GM12878 (cell line): ENCODE measurements around the gene PNMA1. TPM values are rescaled to one million over a fixed set of nuclear protein-coding genes. Genes with fewer than 3 reads are reported as not detected.

ENCODE experiments used
- ATF7 ChIP-seq: fragments of 450-650 bp; IDR thresholded peaks from 2 replicates; pipeline ENCODE4 v1.6.1; 2016; ENCODE audit warnings: low read depth, mild to moderate bottlenecking
- BRCA1 ChIP-seq: IDR thresholded peaks from 2 replicates; pipeline ENCODE4 v1.6.1; 2011; ENCODE audit warnings: low read depth, low read length, improper control_type of control experiment
- ESRRA ChIP-seq: IDR thresholded peaks from 2 replicates; pipeline ENCODE4 v1.6.1; 2012; ENCODE audit warnings: mild to moderate bottlenecking, low read length, improper control_type of control experiment
- ETV6 ChIP-seq, 2 experiments: fragments of 450-650 bp in 1 of 2; IDR thresholded peaks in 1 of 2; conservative IDR thresholded peaks in 1 of 2; 2 replicates each; pipeline ENCODE4 v1.6.1; 2014; ENCODE audit warnings: antibody characterized with exemption in 1 of 2, borderline replicate concordance in 1 of 2, low read depth in 1 of 2, mild to moderate bottlenecking in 1 of 2, moderate library complexity in 1 of 2
- KDM1A ChIP-seq: fragments of 200-600 bp; sonication (generic); IDR thresholded peaks from 2 replicates; pipeline ENCODE4 v1.6.1; 2016; ENCODE audit warnings: borderline replicate concordance
- RAD51 ChIP-seq: fragments of 450-650 bp; IDR thresholded peaks from 2 replicates; pipeline ENCODE4 v1.6.1; 2016; ENCODE audit warnings: moderate library complexity, mild to moderate bottlenecking, inconsistent platforms
- RB1 ChIP-seq: fragments of 450-650 bp; formaldehyde crosslinking; IDR thresholded peaks from 2 replicates; pipeline ENCODE4 v1.6.1; 2017; ENCODE audit warnings: mild to moderate bottlenecking, borderline replicate concordance
- ZZZ3 ChIP-seq: IDR thresholded peaks from 2 replicates; pipeline ENCODE4 v1.6.1; 2011; ENCODE audit warnings: low read depth; ENCODE audit not compliant: control insufficient read depth, insufficient read length
- polyA plus RNA-seq, 11 experiments: library from polyadenylated mRNA; depleted of rRNA in 4 of 11; unstranded in 6 of 11; stranded (reverse) in 5 of 11; fragments of >200 nt; fragmentation: Nextera tagmentation in 4 of 11; fragmentation: Illumina TruSeq in 1 of 11; extraction: Ambion mirVana in 4 of 11; extraction: Trizol in 1 of 11; gene quantifications; 1 replicate in 1 of 11; 2 replicates in 10 of 11; pipeline versions ENCODE4 v1.2.1 to v1.2.3, GENCODE V29; 2011 to 2016; ENCODE audit warnings: inconsistent platforms in 2 of 11, missing spikeins in 2 of 11, low read depth in 1 of 11
- total RNA-seq, 4 experiments: library from RNA; depleted of rRNA in 3 of 4; stranded (reverse); fragments of >200 nt in 3 of 4; fragmentation: Illumina TruSeq in 1 of 4; extraction: Trizol in 1 of 4; gene quantifications; 2 replicates each; pipeline versions ENCODE4 v1.2.1 to v1.2.3, GENCODE V29; 2013 to 2021
- TF ChIP-seq, protein P1 (sequence below): fragments of 450-650 bp; IDR thresholded peaks from 2 replicates; pipeline ENCODE4 v1.6.1; 2017; ENCODE audit warnings: mild to moderate bottlenecking, moderate library complexity
- TF ChIP-seq, protein P2 (sequence below): IDR thresholded peaks from 2 replicates; pipeline ENCODE4 v1.6.1; 2012; ENCODE audit warnings: improper control_type of control experiment, low read depth, low read length; ENCODE audit not compliant: insufficient replicate concordance

PNMA1 gene
- total and polyA plus RNA-seq, 10 of the 15 experiments (the other 5 are each of a cell fraction or from before 2014, with no cell fraction given), result 1.8 to 39.3 (median 11.1) TPM

DNA sequence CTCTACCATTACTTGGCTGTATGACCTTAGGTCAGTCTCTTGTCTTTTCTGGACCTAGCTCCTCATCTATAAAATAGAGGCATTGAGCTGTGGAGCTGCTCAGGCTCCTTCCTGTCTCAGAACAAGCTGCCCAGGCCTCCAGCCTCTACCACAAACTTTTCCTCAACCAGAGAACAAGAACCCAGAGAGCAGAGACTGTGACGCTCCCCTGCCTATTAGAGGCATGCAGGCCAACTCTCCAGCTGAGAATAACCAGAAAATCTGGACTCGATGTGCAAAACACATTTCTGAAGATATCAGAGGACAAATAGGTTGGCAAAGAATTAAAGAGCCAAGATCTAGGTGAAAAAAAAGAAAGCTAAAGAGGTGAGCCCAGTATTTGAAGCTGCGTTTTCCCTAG, 17.8 kb upstream of the PNMA1 start (continued):
- TF ChIP-seq, protein P1, sequence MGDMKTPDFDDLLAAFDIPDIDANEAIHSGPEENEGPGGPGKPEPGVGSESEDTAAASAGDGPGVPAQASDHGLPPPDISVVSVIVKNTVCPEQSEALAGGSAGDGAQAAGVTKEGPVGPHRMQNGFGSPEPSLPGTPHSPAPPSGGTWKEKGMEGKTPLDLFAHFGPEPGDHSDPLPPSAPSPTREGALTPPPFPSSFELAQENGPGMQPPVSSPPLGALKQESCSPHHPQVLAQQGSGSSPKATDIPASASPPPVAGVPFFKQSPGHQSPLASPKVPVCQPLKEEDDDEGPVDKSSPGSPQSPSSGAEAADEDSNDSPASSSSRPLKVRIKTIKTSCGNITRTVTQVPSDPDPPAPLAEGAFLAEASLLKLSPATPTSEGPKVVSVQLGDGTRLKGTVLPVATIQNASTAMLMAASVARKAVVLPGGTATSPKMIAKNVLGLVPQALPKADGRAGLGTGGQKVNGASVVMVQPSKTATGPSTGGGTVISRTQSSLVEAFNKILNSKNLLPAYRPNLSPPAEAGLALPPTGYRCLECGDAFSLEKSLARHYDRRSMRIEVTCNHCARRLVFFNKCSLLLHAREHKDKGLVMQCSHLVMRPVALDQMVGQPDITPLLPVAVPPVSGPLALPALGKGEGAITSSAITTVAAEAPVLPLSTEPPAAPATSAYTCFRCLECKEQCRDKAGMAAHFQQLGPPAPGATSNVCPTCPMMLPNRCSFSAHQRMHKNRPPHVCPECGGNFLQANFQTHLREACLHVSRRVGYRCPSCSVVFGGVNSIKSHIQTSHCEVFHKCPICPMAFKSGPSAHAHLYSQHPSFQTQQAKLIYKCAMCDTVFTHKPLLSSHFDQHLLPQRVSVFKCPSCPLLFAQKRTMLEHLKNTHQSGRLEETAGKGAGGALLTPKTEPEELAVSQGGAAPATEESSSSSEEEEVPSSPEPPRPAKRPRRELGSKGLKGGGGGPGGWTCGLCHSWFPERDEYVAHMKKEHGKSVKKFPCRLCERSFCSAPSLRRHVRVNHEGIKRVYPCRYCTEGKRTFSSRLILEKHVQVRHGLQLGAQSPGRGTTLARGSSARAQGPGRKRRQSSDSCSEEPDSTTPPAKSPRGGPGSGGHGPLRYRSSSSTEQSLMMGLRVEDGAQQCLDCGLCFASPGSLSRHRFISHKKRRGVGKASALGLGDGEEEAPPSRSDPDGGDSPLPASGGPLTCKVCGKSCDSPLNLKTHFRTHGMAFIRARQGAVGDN, result no peak
- no peak for TF ChIP-seq ZZZ3
- TF ChIP-seq RB1, result no peak
- no peak for TF ChIP-seq ESRRA
- TF ChIP-seq RAD51, result no peak
- TF ChIP-seq BRCA1, result no peak
- no peak for TF ChIP-seq KDM1A
- TF ChIP-seq ETV6 (conservative IDR thresholded peaks at IDR 0.05 in 1 of 2, IDR thresholded peaks at IDR 0.05 in 1 of 2; ENCODE audit: borderline replicate concordance in 1 of 2, low read depth in 1 of 2), result no peak
- TF ChIP-seq ATF7, result no peak
- TF ChIP-seq, protein P2, sequence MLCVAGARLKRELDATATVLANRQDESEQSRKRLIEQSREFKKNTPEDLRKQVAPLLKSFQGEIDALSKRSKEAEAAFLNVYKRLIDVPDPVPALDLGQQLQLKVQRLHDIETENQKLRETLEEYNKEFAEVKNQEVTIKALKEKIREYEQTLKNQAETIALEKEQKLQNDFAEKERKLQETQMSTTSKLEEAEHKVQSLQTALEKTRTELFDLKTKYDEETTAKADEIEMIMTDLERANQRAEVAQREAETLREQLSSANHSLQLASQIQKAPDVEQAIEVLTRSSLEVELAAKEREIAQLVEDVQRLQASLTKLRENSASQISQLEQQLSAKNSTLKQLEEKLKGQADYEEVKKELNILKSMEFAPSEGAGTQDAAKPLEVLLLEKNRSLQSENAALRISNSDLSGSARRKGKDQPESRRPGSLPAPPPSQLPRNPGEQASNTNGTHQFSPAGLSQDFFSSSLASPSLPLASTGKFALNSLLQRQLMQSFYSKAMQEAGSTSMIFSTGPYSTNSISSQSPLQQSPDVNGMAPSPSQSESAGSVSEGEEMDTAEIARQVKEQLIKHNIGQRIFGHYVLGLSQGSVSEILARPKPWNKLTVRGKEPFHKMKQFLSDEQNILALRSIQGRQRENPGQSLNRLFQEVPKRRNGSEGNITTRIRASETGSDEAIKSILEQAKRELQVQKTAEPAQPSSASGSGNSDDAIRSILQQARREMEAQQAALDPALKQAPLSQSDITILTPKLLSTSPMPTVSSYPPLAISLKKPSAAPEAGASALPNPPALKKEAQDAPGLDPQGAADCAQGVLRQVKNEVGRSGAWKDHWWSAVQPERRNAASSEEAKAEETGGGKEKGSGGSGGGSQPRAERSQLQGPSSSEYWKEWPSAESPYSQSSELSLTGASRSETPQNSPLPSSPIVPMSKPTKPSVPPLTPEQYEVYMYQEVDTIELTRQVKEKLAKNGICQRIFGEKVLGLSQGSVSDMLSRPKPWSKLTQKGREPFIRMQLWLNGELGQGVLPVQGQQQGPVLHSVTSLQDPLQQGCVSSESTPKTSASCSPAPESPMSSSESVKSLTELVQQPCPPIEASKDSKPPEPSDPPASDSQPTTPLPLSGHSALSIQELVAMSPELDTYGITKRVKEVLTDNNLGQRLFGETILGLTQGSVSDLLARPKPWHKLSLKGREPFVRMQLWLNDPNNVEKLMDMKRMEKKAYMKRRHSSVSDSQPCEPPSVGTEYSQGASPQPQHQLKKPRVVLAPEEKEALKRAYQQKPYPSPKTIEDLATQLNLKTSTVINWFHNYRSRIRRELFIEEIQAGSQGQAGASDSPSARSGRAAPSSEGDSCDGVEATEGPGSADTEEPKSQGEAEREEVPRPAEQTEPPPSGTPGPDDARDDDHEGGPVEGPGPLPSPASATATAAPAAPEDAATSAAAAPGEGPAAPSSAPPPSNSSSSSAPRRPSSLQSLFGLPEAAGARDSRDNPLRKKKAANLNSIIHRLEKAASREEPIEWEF, result no peak
- TF ChIP-seq, all 136 proteins: peak for 0
